ENCODE measurements around the gene LLGL2.

Gene LLGL2

GRCh38 chr17:75523647-75524046 lies 1.9 kb upstream of the LLGL2 start:
- DNase-seq = no peak

DNA sequence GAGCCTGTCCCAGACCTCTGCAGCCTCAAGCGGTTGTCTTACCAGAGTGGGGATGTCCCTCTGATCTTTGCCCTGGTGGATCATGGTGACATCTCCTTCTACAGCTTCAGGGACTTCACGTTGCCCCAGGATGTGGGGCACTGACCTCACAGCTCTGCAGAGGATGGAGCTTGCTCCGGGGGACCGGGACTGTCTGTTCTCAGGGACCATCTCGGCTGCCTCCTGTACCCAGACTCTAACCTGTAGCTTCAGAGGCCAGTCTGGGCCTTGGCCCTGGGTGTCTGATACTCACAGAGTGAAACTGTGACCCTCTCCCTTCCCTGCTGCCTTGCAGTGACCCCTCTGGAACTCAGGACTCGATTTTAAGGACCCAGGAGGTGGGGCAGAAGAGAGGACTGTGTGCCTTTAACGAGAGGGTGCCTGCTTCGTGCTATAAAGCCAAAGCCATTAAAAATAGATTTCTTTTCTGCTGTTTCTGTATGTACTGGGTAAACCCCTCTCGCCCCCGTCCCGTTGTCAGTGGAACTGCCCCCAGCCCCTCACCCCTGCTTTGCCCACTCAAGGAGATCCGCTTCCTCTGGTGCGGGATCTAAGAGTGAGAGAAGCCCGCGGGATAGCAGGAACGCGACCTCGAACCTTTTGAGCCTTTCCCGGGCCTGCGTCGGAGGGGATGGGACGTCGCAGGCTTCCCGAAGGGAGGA lies 1.1 kb upstream of the LLGL2 start:
- no peak for DNase-seq

- no peak for DNase-seq
These were observed 483 bp downstream of the LLGL2 start for GRCh38 chr17:75525806-75526554.

GRCh38 chr17:75526555-75527270 lies 1.2 kb downstream of the LLGL2 start:
- DNase-seq = no peak

GRCh38 chr17:75530837-75531720 lies 5.6 kb downstream of the LLGL2 start:
- DNase-seq = no peak

- no peak for DNase-seq
These were observed 6.2 kb downstream of the LLGL2 start for GRCh38 chr17:75531721-75532072.

- peak; percentile 47 for DNase-seq
These were observed 9.6 kb downstream of the LLGL2 start for GRCh38 chr17:75535119-75535537.

GRCh38 chr17:75535871-75536270 lies 10.4 kb downstream of the LLGL2 start:
- DNase-seq = no peak

GRCh38 chr17:75536366-75536765 lies 10.9 kb downstream of the LLGL2 start:
- DNase-seq = no peak

GRCh38 chr17:75539967-75540729 lies 14.7 kb downstream of the LLGL2 start:
- DNase-seq = no peak

GRCh38 chr17:75540923-75541503 lies 15.5 kb downstream of the LLGL2 start:
- no peak for DNase-seq

DNA sequence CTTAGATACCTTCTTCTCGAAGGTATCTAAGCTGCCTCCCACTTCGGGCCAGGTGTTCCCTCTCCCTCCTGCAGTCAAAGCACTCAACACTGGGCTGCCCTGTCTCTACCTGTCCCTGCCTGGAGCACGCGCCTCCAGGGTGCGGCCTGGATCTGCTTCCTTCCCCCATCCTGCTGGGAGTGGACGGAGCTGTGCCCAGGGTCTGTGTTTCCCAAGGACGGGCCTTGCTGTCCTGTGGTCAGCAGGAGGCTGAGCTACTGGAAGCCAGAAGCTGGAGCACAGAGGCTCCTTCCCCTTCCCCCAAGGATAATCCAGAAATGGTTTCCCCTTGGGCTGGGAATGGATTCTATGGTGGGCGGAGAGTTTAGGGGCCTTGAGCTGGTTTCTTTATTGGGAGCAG lies 16.7 kb downstream of the LLGL2 start:
- no peak for DNase-seq

DNA sequence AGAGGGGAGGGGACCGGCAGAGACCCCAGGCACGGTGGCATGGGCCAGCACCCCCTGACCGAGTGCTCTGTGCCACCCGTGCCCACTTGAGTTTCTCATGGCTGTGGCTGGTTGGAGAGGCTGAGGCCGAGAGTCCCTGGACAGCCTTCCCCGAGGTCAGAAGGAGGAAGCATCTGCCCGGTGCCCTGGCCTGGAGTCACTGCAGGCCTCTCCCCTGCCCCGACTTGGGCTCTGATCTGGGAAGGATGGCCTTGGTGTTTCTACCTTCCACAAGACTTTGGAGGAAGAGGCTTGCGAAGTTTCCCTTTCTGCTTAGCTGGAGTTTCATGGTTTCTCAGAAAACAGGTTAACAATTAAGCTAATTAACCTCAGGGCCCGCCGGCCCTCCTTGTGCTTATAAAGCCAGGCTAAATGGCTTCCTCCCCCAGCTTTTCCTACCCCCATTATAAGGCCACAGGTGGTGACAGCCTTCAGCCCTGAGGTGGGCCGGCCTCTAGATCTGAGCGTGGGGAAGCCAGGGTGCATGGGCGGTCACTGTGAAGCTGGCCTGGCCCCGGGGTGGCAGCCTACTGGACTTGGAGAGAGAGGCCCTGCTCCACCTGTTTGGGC lies 17.3 kb downstream of the LLGL2 start:
- no peak for DNase-seq

DNA sequence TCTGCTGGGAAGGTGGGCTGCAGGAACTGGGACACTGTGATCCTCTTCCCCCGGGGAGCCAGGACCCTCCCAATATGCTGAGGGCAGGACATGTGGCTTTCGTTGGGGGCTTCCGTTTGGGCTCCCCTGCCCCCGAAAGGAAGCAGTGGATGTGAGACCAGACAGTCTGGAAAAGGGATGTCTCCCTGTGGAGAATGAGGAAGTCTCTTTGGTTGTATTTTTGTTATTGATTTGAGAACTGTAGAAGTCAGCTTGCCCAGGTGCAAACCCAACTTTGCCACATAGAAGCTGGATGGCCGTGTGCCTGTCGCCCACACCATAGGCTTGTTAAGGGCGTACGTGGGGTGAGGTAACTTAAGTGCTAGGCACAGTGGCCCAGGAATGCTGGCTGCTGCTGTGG lies 18.8 kb downstream of the LLGL2 start:
- DNase-seq = no peak

- DNase-seq = no peak
These were observed 20.7 kb downstream of the LLGL2 start for GRCh38 chr17:75546181-75546580.

GRCh38 chr17:75547091-75547490 lies 21.6 kb downstream of the LLGL2 start:
- no peak for DNase-seq

- no peak for DNase-seq
These were observed 23.3 kb downstream of the LLGL2 start for GRCh38 chr17:75548813-75549212.

DNA sequence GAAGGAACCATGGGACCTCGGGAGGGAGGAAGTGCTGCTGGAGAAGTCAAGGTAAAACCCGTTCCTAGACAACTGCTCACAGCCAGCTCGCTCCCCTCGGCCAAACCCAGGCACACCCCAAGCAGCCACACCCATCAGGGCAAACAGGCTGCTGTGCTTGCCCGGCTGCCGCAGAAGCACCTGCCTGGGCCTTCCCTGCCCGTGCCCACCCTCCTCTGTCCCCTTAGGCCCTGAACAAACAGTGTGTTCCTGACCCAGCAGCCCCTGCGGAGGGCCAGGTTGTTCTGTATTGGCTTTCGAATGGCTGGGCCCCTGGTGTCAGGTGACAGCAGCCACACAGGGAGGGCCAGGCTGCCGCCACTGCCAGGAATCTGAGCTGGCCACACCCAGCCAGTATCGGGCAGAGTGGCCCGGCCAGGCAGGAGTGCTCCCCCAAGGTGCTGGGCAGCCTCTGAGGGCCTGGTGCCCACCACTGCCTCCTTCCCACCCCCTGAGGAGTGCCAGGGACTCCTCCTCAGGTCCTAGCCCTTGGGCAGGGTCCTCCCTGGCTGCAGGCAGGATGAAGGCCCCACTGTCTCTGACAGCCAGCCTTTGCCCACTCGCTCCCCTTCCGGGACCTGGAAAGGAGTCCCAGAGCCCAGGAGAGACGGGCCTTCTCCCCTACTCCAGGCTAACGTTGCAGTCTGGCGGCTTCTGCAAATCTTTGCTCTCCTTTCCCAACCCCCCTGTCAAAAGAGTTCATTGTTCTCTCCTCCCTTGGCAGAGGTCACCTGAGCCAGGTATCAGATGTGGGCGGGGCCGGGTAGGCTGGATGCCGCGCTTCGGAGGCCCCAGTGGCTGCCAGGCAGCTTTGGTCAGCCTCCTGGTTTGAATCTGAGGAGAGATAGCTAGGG lies 24.0 kb downstream of the LLGL2 start:
- no peak for DNase-seq

DNA sequence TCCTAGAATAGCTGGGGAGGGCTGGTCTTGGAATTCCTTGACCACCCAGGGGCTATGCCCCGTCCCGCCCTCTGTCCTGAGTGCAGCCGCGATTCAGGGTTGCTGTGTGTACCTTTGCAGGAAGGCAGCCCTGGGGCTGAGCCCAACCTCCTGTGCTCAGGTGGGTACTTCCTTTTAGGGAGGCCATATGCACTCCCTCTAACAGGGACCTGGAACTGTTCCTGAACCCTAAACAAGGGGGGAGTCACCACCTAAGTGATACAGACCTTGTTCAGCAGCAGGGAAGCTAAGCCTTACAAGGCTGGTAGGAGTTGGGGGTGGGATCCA lies 24.6 kb downstream of the LLGL2 start:
- no peak for DNase-seq

- DNase-seq = no peak
These were observed 25.8 kb downstream of the LLGL2 start for GRCh38 chr17:75551266-75551665.
